CD14-positive monocyte (primary cell): ENCODE results near the gene LRRC52. TPM values are rescaled to one million over a fixed set of nuclear protein-coding genes. Genes with fewer than 3 reads are reported as not detected.

Source experiments
- DNase-seq, 3 donors: peaks; one replicate each; pipeline ENCODE4 v3.0.0-alpha.2; 2011 to 2022
- H2AFZ ChIP-seq: 2 replicates; pipeline ENCODE4 v1.6.0; 2012; ENCODE audit warnings: mild to moderate bottlenecking, low read depth, low read length, inconsistent platforms; ENCODE audit not compliant: insufficient read depth, poor library complexity, severe bottlenecking
- H3K27ac ChIP-seq, 2 donors: 1 replicate in 1 of 2; 2 replicates in 1 of 2; pipeline ENCODE4 v1.5.1; 2012 to 2013; ENCODE audit warnings: low read length in 2 of 2, control low read depth in 1 of 2, inconsistent platforms in 1 of 2, low read depth in 1 of 2, mild to moderate bottlenecking in 1 of 2
- H3K27me3 ChIP-seq, 2 donors: one replicate each; pipeline versions ENCODE4 v1.6.0 to v1.6.1; 2011 to 2013; ENCODE audit warnings: low read length in 2 of 2; ENCODE audit not compliant: control insufficient read depth in 2 of 2, insufficient read depth in 2 of 2
- H3K36me3 ChIP-seq, 2 donors: replicated peaks in 1 of 2; 1 replicate in 1 of 2; 2 replicates in 1 of 2; pipeline versions ENCODE4 v1.5.1 to v1.6.1; 2012 to 2013; ENCODE audit warnings: low read length in 2 of 2, control low read depth in 1 of 2, inconsistent platforms in 1 of 2, mild to moderate bottlenecking in 1 of 2; ENCODE audit not compliant: insufficient read depth in 2 of 2, control insufficient read depth in 1 of 2
- H3K4me1 ChIP-seq, 2 donors: 1 replicate in 1 of 2; 2 replicates in 1 of 2; pipeline versions ENCODE4 v1.5.1 to v1.6.1; 2012 to 2013; ENCODE audit warnings: low read length in 2 of 2, control low read depth in 1 of 2, inconsistent platforms in 1 of 2, mild to moderate bottlenecking in 1 of 2, moderate library complexity in 1 of 2; ENCODE audit not compliant: insufficient read depth in 2 of 2, control insufficient read depth in 1 of 2
- H3K4me2 ChIP-seq: replicated peaks from 2 replicates; pipeline ENCODE3; 2012; ENCODE audit warnings: low read length, moderate library complexity, mild to moderate bottlenecking; ENCODE audit not compliant: poor library complexity, severe bottlenecking; ENCODE audit errors: extremely low read depth
- H3K4me3 ChIP-seq, 3 experiments: fragments of 200-600 bp in 1 of 3; sonication (generic) in 1 of 3; replicated peaks in 1 of 3; 1 replicate in 2 of 3; 2 replicates in 1 of 3; pipeline ENCODE4 v1.5.1; 2011 to 2013; ENCODE audit warnings: low read length in 3 of 3, mild to moderate bottlenecking in 3 of 3, control low read depth in 2 of 3, low read depth in 2 of 3, inconsistent platforms in 1 of 3, moderate library complexity in 1 of 3
- H3K79me2 ChIP-seq: 2 replicates; pipeline ENCODE4 v1.6.0; 2012; ENCODE audit warnings: mild to moderate bottlenecking, control low read depth, inconsistent platforms, low read length, moderate library complexity; ENCODE audit not compliant: insufficient read depth
- H3K9ac ChIP-seq: 2 replicates; pipeline ENCODE4 v1.6.0; 2017; ENCODE audit warnings: low read length, mild to moderate bottlenecking; ENCODE audit not compliant: insufficient read depth, poor library complexity, severe bottlenecking
- H3K9me3 ChIP-seq, 2 donors: replicated peaks in 1 of 2; 1 replicate in 1 of 2; 2 replicates in 1 of 2; pipeline versions ENCODE4 v1.5.1 to v1.6.1; 2012 to 2013; ENCODE audit warnings: low read length in 2 of 2, control low read depth in 1 of 2; ENCODE audit not compliant: control insufficient read depth in 1 of 2, insufficient read depth in 1 of 2
- H4K20me1 ChIP-seq: 2 replicates; pipeline ENCODE4 v1.6.0; 2012; ENCODE audit warnings: mild to moderate bottlenecking, low read length, control low read depth, moderate library complexity; ENCODE audit not compliant: insufficient read depth
- H3K27ac Mint-ChIP-seq, 7 donors: one replicate each; pipeline ENCODE4 v1.8.0; 2020; ENCODE audit warnings: mild to moderate bottlenecking in 7 of 7, mixed read lengths in 7 of 7, moderate library complexity in 6 of 7, inconsistent platforms in 2 of 7
- H3K27me3 Mint-ChIP-seq, 3 donors: one replicate each; pipeline ENCODE4 v1.8.0; 2021 to 2022; ENCODE audit warnings: low read depth in 3 of 3, mild to moderate bottlenecking in 3 of 3, mixed read lengths in 3 of 3, moderate library complexity in 3 of 3, inconsistent platforms in 1 of 3
- H3K36me3 Mint-ChIP-seq, 2 donors: one replicate each; pipeline ENCODE4 v1.8.0; 2020; ENCODE audit warnings: mixed read lengths in 2 of 2, inconsistent platforms in 1 of 2, mild to moderate bottlenecking in 1 of 2
- H3K4me1 Mint-ChIP-seq: one replicate; pipeline ENCODE4 v1.8.0; 2020; ENCODE audit warnings: mild to moderate bottlenecking, mixed read lengths
- H3K4me3 Mint-ChIP-seq, 2 donors: one replicate each; pipeline ENCODE4 v1.8.0; 2020; ENCODE audit warnings: mild to moderate bottlenecking in 2 of 2, mixed read lengths in 2 of 2, moderate library complexity in 1 of 2
- H3K9me3 Mint-ChIP-seq, 7 donors: one replicate each; pipeline ENCODE4 v1.8.0; 2020 to 2022; ENCODE audit warnings: mixed read lengths in 7 of 7, mild to moderate bottlenecking in 6 of 7, moderate library complexity in 6 of 7, inconsistent platforms in 2 of 7
- CTCF ChIP-seq: fragments of 200-600 bp; IDR thresholded peaks from one replicate; pipeline ENCODE4 v1.8.0; 2022; ENCODE audit warnings: antibody characterized with exemption, mild to moderate bottlenecking
- WGBS: methylation state at CpG from one replicate; pipeline ENCODE4 v1.1.5; 2013; ENCODE audit warnings: missing lambda C conversion rate; ENCODE audit not compliant: insufficient coverage; 5-methylcytosine and 5-hydroxymethylcytosine counted together
- intact Hi-C, 2 donors: fragments of 100-400 bp; cut with micrococcal nuclease; formaldehyde crosslinking; loops; one replicate each; pipeline versions ENCODE4 v1.15.0 to v1.15.1; 2023
- polyA plus RNA-seq, 3 donors: library from polyadenylated mRNA; depleted of rRNA in 1 of 3; unstranded in 2 of 3; stranded (reverse) in 1 of 3; fragments of 300-500 nt in 2 of 3; fragments of >200 nt in 1 of 3; fragmentation: Illumina TruSeq in 2 of 3; gene quantifications; 1 replicate in 2 of 3; 2 replicates in 1 of 3; pipeline ENCODE4 v1.2.3, GENCODE V29; 2012 to 2021

LRRC52 gene
- polyA plus RNA-seq, 3 donors = not detected

- H3K27me3 ChIP-seq = peaks cover 0 to 20% of the 10 kb centered on the region in 2 donors
- 100% methylated on average over 3 of the region's 4 CpGs for WGBS
- no peak for TF ChIP-seq CTCF
Measured at GRCh38 chr1:165565751-165566490, 22.1 kb downstream of the LRRC52 start.

GRCh38 chr1:165570078-165570477 lies 26.3 kb downstream of the LRRC52 start:
- H3K9me3 ChIP-seq = no peaks in the 10 kb centered on the region
- H3K27ac ChIP-seq = no peak overlapping the region
- no peaks in the 10 kb centered on the region for H3K79me2 ChIP-seq
- no peak overlapping the region for H3K4me3 ChIP-seq
- H3K27me3 Mint-ChIP-seq = peaks cover 29 to 47% (median 33%) of the 10 kb centered on the region in 3 donors
- H2AFZ ChIP-seq = no peak overlapping the region
- no peak overlapping the region for H3K9ac ChIP-seq
- no peaks in the 10 kb centered on the region for H3K4me1 ChIP-seq
- H3K27me3 ChIP-seq = peaks cover 7 to 31% of the 10 kb centered on the region in 2 donors
- no peak overlapping the region for H3K4me3 Mint-ChIP-seq
- intact Hi-C loops = no loop called here
- no peak for DNase-seq
- peaks cover 0 to 5% (median 0%) of the 10 kb centered on the region in 7 donors for H3K9me3 Mint-ChIP-seq
- no peaks in the 10 kb centered on the region for H4K20me1 ChIP-seq
- no peaks in the 10 kb centered on the region for H3K4me1 Mint-ChIP-seq
- no peaks in the 10 kb centered on the region for H3K36me3 ChIP-seq
- WGBS = 0% methylated on average over 1 of the region's 3 CpGs
- no peak overlapping the region for H3K4me2 ChIP-seq
- TF ChIP-seq CTCF = no peak
- H3K36me3 Mint-ChIP-seq = no peaks in the 10 kb centered on the region
- no peak overlapping the region for H3K27ac Mint-ChIP-seq

More at GRCh38 chr1:165565751-165566490, 22.1 kb downstream of the LRRC52 start:
- no peaks in the 10 kb centered on the region for H3K9me3 ChIP-seq
- no peak overlapping the region for H3K9ac ChIP-seq
- no peak overlapping the region for H3K4me3 Mint-ChIP-seq
- no peaks in the 10 kb centered on the region for H3K36me3 Mint-ChIP-seq
- no peaks in the 10 kb centered on the region for H4K20me1 ChIP-seq
- peaks cover 0 to 1% (median 0%) of the 10 kb centered on the region in 7 donors for H3K9me3 Mint-ChIP-seq
- intact Hi-C loops = no loop called here
- no peak overlapping the region for H3K27ac Mint-ChIP-seq
- no peak overlapping the region for H2AFZ ChIP-seq
- H3K4me3 ChIP-seq = no peak overlapping the region
- H3K4me1 ChIP-seq = no peaks in the 10 kb centered on the region
- H3K36me3 ChIP-seq = no peaks in the 10 kb centered on the region
- H3K27ac ChIP-seq = no peak overlapping the region
- H3K4me1 Mint-ChIP-seq = no peaks in the 10 kb centered on the region
- DNase-seq = no peak
- no peaks in the 10 kb centered on the region for H3K79me2 ChIP-seq
- peaks cover 25 to 37% (median 29%) of the 10 kb centered on the region in 3 donors for H3K27me3 Mint-ChIP-seq
- H3K4me2 ChIP-seq = no peak overlapping the region
